T1000 (cell line): ENCODE results near the gene CSNK2B.
A peak's percentile ranks its signal among the peaks of the same experiment; 100 is the strongest.

Source experiments
- DNase-seq: peaks from one replicate; lab custom pipeline; 2025; ENCODE audit warnings: mixed read lengths; lab: John Stamatoyannopoulos, UW

Gene CSNK2B

DNA sequence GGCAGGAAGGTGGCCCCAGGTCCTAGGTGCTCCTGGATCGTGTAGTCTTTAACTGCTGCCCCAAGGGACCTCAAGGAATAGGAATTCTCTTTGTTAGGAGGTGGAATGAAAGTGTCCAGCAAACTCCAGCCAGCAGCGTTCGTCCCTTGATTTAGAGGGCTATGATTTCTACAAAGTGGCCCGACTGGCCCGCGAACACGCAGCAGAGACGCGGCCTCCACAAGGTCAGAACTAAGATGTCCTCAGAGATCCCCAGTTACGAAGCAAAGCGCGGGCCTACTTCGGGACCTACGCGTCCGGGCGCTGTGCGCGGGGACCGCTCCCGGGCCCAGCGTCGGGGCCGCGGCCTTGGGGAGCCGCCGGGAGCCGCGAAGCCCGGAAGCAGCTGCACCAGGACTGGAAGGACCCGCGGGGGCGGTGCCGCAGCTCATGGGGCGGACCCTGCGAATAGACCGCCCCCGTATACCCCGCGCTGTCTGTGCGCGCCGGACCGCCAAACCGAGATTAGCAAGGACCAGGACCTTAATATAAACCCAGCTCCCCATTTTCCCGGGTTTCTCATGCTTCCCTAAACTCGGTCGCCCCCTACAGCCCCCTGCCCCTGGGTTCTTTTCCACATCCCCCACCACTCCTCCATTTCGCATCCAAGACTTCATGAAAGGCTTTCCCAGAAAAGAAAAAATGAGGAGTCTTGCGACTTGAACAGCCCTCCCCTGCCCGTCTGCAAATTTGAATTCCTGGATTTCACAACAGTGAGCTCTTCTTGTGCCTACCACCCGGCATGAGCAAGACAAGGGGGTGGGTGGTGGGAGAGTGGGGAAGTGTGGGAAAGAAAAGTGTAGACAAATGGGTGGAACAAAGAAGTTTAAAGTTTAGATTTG is 5.3 kb upstream of the CSNK2B start, which contains the start of gene C6orf47:
Gene C6orf47 (minus strand): TSS at position 398 of the 881 bp plus-strand sequence. CDS start 831 bp downstream, outside the sequence.
- peak; percentile 58 for DNase-seq

DNA sequence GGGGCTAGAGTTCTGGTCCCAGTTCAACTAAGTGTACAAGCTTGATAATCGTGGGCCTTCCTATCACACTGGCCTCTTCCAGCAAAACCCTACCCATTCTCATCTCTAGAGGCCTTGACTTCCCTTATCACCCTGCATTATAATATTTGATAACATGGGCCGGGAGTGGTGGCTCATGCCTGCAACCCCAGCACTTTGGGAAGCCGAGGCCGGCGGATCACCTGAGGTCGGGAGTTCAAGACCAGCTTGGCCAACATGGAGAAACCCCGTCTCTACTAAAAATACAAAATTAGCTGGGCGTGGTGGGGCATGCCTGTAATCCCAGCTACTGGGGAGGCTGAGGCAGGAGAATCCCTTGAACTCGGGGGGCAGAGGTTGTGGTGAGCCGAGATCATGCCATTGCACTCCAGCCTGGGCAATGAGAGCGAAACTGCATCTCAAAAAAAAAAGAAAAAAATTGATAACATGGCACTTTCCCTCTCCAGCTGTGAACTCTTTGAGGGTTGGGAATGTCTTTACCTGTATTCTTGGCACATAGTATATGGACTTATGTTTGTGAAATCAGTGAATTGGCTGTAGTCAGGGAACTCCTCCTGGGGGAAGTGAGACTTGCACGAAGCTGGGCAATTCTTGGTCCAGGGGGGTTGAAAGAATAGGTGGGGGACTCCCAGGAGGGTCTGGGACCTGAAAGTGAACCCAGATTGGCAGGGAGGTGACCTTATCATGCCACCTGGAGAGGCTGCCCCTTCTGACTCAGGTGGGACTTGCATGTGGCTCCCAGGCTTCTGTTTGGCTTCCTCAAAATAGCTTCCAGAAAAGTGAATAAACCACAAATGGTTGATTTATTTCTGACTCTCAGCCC is 4.4 kb upstream of the CSNK2B start:
- no peak for DNase-seq

DNA sequence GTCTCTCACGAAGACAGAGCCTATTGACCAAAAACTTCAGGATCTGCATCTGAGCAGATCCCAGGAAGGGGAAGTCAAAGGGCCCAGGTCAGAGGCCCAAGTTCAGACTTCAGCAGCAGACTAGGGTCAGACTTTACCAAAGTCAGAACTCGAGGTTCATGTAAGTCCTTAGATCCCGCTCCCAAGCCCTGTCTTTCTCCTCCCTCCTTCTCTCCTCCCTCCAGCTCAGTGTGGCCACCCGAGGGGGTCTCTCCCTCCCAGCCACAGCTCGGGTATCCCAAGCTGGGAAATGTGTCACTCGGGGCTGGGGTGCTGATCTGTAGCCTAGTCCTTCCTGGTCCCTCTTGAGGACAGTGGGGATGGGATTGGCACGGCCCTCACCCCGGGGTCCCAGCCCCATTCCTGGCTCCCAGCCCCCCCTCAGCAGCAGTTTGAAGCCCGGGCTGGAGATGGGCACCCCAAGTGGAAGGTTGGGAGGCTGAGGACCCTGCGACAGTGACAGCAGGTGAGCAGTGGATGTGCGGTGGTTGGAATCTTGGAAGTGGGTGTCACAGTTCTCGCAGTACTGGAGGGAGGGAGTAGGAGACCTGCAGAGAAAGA is 3.7 kb upstream of the CSNK2B start:
- no peak for DNase-seq

DNA sequence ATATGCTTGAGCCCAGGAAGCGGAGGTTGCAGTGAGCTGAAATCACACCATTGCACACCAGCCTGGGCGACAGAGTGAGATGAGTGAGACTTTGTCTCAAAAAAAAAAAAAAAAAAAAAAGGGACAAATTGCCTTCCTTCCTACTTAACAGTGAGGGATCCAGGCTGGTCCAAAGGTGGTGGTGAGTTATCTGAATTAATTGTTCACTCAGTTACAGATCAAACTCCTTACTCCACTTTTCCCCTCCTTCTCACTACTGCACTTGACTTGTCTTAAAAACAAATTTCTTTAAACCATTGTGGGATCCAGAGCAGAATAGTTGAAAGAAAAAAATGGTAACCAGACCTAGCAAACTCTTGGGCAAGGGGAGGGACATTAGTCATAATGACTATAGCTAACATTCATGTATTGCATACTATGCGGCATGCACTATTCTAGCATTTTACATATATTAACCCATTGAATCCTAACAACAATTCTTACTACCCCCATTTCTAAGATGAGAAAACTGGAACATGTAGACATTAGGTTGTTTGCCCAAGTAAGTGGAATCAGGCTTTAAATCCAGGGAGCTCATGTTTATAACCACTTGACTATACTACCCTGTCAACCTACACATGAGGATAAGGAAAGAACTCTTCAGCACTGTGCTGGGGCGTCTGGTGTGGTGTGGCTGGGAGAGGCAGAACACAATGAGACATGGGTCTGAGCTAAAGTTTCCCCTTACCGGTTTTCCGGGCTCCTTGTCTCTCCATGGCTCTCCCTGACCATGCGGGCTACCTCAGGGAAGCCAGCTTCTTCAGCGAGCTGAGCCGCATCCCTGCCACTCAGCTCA is 2.5 kb upstream of the CSNK2B start:
- no peak for DNase-seq

DNA sequence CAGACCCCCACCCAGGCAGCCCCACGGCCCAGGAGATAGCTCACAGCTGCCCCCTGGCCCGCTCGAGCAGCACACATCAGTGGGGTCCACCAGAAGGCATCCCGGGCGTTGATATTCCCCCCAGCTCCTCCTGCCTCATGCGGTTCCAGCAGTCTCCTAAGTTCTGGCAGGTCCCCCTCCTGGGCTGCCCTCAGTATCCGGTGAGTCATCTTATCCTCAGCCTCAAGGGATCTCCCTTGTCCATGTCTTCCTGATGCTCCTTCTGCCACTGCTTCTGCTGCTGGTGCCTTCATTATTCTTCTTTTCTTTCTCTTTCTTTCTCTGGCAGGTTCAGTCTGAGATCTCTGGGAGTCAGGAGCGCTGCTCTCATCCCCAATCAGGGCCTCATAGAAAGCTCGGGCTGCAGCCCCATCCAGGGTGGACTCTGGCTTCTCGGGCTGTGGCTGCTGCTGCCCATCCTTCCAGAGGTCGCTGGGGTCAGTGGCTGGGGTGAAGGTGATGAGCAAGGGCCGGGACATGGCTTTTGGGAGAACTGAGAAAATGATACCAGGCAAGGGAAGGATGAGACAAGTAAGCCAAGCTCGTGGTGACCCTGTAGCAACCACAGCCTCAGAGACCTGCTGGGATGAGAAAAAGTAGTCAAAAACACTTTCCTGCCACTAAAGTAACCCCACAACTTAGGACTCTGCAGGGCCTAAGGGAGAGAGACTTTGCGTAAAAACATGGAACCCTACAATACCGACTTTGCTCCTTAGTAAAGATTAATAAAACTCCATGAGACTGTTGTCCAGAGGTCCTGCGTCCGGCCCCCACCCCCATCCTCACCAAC is 1.7 kb upstream of the CSNK2B start:
- peak; percentile 28 for DNase-seq

DNA sequence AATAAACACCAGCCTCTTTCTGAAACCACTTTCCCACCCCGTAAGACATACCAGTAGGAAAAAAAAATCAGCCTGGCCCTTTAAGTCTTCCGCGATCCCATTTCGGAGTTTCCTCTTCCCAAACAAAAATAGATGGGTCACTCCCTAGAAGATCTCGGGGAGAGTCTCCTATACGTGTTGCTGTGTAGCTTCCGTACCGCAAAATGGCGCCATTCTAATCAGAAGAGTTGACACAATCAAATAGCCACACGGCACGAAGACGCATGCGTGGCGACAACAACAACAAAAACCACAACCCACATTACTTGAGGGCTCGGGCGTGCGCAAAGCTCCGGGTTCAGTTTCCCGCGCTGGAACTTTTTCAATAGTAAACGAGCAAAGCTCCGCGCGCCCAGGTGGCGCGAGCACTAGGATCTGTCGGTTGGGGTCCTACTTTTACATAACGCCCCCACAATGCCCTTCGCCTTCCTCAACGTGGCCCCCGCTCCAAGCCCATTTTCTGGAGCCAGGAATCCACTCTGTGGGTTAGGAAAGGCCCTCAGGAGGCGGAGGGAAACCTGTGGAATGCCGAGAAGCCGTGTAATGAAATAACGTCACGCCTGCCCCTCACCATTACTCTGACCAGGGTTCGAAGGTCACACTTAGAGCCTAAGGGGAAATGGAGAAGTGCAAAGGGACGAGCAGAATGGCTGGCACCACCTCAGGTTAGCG is 935 bp upstream of the CSNK2B start, which contains the start of gene GPANK1:
Gene GPANK1 (minus strand): TSS at position 208 of the 711 bp plus-strand sequence. CDS start 519 bp downstream, outside the sequence.
- peak; percentile 59 for DNase-seq

DNA sequence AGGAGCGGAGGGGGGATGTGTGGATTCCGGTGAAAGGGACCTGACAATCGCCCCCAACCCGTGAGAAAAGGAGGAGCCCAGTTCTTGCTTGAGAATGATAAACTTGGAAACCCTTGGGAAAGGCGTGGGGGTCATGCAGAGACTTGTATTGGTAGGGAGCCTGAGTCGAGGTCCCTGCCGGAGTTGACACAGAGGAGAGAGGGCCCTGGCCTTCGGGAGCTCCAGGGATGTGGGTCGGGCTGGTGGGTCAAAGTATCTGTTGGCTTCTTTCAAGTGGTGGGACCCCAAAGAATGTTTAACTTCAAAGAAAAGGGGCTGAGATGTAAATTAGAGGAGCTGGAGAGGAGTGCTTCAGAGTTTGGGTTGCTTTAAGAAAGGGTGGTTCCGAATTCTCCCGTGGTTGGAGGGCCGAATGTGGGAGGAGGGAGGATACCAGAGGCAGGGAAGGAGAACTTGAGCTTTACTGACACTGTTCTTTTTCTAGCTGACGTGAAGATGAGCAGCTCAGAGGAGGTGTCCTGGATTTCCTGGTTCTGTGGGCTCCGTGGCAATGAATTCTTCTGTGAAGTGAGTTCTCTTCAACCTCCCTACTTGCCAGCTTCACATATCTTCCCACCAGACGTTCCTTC is 571 bp downstream of the CSNK2B start:
- no peak for DNase-seq

DNA sequence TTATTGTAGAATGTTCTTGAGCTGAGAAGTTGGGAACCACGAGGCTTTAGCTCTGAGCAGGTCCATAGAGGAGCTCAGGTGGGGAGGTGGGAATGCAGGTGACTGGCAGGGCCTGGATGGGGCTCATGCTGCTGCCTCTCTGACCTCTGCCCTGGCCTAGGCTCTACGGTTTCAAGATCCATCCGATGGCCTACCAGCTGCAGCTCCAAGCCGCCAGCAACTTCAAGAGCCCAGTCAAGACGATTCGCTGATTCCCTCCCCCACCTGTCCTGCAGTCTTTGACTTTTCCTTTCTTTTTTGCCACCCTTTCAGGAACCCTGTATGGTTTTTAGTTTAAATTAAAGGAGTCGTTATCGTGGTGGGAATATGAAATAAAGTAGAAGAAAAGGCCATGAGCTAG is 3.8 kb downstream of the CSNK2B start, which contains the start of gene LY6G5B:
Gene LY6G5B (plus strand): TSS at position 301 of the 400 bp plus-strand sequence. CDS start 975 bp downstream, outside the sequence.
- no peak for DNase-seq

DNA sequence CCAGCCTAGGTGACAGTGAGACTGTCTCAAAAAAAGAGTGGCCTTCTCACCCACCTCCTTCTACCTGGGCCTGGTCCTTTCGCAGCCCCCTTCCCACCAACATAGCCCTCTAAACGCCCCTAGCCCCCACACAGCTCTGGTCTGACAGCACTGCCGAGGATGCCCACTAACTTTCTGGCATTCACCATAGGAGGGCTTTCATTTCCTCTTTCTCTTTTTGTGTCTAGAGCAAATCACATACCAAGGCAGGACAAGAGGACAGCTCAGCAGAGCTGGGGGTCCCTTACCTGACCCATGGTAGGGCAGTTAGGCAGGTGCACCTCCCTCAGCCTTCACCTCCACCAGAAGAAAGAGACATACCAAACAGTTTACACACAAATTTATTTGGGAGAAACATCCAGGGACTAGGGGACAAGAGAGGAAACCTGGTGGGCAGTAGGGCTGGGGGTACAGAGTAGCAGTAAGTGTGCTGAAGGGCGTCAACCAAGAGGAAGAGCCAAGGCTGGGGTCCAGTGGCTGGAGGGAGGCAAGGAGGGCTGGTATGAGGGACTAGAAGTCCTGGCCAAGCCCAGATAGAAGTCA is 10.5 kb downstream of the CSNK2B start:
- no peak for DNase-seq

DNA sequence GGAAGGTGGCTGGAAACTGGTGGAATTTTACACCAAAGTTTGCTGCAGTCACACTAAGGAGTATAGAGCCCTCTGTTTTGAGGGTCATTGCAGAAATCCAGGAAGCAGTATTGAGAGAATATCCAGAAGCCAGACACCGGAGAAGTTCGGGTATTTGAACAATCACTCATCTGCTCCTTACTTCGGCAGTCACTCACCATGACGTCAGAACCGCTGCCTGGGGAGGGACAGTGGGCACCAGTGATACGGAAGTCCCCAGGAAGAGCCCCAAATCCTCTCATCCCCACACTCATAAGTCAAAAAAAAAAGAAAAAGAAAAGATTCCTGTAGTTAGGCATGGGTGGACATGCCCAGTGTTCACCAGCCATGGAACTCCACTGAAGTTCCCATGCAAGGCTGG is 11.0 kb downstream of the CSNK2B start:
- DNase-seq, result no peak

DNA sequence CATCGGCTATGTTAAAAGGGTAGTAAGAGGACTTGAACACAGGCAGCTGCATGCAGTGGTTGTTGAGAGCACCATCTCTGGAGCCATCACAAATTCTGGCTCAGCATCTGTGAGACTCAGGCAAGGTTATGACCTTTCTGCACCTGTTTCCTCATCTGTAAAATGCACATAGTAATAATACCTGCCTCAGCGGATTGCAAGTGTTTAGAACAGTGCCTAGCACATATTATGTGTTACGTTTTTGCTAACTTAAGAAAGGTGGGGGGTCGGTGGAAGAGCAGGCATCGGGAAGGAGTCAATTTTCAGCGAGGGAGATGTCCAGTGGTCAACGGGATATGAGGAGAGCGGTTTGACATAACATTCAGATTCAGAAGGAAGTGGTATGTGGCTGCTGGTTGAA is 12.1 kb downstream of the CSNK2B start:
- DNase-seq, result no peak

DNA sequence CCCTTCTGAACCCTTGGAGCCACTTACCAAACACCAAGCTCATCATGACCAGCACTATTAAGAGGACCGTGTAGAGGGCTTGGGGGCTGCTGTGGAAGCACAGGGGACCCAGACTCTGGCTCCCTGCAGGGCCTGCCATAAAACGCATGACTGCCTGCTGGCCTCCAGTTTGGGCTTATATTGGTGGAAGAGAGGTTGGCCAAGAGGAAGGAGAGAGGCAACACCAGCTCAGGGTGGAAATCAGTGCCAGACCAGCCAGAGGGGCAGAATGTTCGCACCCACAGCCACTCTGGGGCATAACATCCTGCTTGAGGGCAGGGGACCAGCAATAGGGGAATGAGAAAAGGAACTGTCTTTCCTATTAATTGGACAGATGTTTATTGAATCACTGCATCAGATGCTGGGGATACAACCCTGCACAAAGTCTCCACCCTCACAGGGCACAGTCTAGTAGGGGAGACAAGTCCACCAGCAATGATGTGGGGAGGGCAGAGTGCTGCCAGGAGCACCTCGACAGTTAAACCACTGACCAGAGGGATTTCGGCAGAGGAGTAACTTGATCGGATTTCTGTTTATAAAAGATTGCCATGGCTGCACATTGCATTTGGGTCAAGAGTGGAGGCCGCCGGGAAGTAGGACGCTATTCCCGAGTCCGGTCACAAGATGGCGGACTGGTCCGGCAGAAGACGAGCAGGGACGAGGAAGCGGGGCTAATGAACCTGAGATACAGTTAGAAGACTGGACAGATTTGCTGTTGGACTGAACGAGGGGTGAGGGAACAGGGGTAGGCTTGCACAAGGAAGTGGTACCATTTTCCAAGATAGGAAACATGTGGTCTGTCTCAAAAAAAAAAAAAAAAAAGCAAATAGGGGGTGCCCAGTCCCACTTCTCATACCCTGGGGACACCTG is 14.6 kb downstream of the CSNK2B start, which contains the start of gene LY6G5C:
Gene LY6G5C (minus strand): TSS at position 842 of the 909 bp plus-strand sequence. CDS start 694 bp downstream, at position 148.
- peak; percentile 78 for DNase-seq

DNA sequence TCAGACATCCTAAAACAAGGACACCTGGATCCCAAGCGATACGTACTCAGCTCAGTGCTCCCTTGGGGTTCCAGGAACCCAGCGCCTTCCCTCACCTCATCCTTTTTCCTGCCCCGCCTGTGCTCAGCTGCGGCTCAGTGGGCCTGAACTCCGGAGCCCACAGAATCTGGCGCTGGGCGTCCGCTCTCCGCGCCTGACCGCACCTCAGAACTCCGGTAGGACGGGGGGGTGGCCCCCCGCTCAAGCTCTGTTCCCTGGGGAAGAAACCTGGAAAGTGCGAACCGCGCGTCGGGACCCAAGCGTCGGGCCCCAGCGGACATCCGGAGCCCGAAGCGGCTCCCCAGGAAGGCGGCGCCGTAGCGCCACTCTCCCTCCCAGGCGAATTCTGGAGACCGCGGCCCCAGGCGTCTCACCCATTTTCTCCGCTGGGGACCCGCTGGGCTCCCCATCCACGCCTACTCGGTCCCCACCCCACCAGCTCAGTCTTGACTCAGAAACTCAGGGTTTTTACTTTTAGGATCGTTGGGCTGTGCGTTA is 15.3 kb downstream of the CSNK2B start:
- DNase-seq, result no peak

DNA sequence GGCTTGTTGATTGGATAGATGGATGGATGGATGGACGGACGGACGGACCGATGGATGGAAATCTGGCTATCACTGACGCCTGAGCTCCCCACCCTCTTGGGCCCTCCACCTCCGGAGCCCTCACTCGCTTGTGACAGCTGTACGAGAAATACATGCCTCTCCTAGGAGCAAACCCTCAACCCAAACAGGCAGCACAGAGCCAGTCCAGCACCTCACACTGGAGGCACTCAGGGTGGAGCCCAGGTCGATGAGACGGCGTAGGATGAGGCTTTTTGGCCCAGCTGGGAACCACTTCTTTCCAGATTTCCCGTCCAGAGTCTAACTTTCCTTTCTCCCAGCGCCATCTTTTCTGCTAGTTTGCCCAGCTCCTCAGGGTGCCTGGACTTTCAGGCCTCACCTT is 17.7 kb downstream of the CSNK2B start:
- DNase-seq, result no peak

DNA sequence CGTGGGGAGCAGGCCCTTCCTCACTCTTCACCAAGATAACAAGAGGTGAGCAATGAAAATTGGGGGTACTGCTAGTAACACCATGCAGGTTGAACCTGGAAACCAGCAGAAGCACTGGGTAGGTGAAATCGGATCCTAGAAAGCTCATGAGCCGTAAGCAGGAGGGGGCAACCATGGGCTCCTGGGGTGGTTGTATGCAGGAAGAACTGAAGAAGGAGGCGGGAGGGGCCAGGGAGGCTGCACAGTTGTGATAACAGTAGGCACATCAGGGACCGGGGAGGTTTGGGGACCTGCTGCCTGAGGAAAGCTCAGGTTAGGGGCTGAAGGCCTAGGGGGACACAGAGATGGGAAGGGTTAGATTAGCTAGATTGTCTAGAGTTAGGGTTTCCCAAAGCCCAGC is 20.6 kb downstream of the CSNK2B start:
- DNase-seq, result no peak

DNA sequence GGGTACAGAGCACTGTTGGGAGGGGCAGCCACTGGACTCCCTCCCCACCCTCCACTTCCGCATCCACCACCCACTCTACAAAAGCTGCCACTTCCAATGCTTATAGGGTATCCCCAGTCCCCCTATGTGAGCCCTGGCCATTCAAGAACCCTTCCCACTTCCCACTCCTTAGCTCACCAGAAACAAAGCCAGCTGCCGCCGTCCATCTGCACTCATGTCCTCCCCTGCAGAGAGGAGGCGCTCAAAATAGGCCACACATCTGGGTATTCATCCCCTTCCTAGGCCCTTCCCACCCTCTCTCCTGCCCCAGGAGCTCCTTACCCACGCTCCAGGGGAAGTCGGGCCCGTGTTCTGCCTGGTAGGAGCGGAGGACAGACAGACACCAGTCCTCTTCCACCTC is 21.4 kb downstream of the CSNK2B start:
- DNase-seq, result no peak
